Fibroblast of lung (primary cell): ENCODE results near the gene TWF2. TPM values are rescaled to one million over a fixed set of nuclear protein-coding genes. Genes with fewer than 3 reads are reported as not detected.

ENCODE experiments used
- DNase-seq, 2 donors: peaks; one replicate each; pipeline versions ENCODE4 v3.0.0 to v3.0.0-alpha.2; 2010; ENCODE audit warnings: low read depth in 2 of 2
- H2AFZ ChIP-seq: 2 replicates; pipeline ENCODE4 v1.5.1; 2012; ENCODE audit warnings: low read length, control low read depth, inconsistent platforms
- H3K27ac ChIP-seq: 2 replicates; pipeline ENCODE4 v1.5.1; 2011; ENCODE audit warnings: low read length, control low read depth; ENCODE audit not compliant: insufficient read depth
- H3K27me3 ChIP-seq: 2 replicates; pipeline ENCODE4 v1.5.1; 2011; ENCODE audit warnings: mild to moderate bottlenecking, low read length; ENCODE audit not compliant: control insufficient read depth, insufficient read depth
- H3K36me3 ChIP-seq: 2 replicates; pipeline ENCODE4 v1.5.1; 2011; ENCODE audit warnings: low read length; ENCODE audit not compliant: control insufficient read depth, insufficient read depth
- H3K4me1 ChIP-seq: 2 replicates; pipeline ENCODE4 v1.5.1; 2011; ENCODE audit warnings: low read length; ENCODE audit not compliant: control insufficient read depth, insufficient read depth; ENCODE audit errors: extremely low read depth
- H3K4me2 ChIP-seq: 2 replicates; pipeline ENCODE4 v1.5.1; 2011; ENCODE audit warnings: low read length, control low read depth; ENCODE audit not compliant: insufficient read depth; ENCODE audit errors: extremely low read depth
- H3K4me3 ChIP-seq, 4 experiments: fragments of 200-600 bp in 1 of 4; sonication (generic) in 1 of 4; replicated peaks in 1 of 4; 2 replicates each; pipeline ENCODE4 v1.5.1; 2011 to 2016; ENCODE audit warnings: low read length in 4 of 4, low read depth in 3 of 4, mild to moderate bottlenecking in 3 of 4, control low read depth in 2 of 4, inconsistent platforms in 1 of 4, mixed read lengths in 1 of 4; ENCODE audit not compliant: insufficient read depth in 1 of 4; ENCODE audit errors: control extremely low read depth in 1 of 4
- H3K79me2 ChIP-seq: 2 replicates; pipeline ENCODE4 v1.5.1; 2012; ENCODE audit warnings: mild to moderate bottlenecking, low read length, inconsistent platforms; ENCODE audit not compliant: control insufficient read depth, insufficient read depth
- H3K9ac ChIP-seq: 2 replicates; pipeline ENCODE4 v1.5.1; 2011; ENCODE audit warnings: mild to moderate bottlenecking, low read length, control low read depth; ENCODE audit not compliant: insufficient read depth
- H3K9me3 ChIP-seq: 2 replicates; pipeline ENCODE4 v1.5.1; 2012; ENCODE audit warnings: low read depth, low read length; ENCODE audit not compliant: control insufficient read depth, insufficient read depth
- H4K20me1 ChIP-seq: 2 replicates; pipeline ENCODE4 v1.5.1; 2011; ENCODE audit warnings: low read length; ENCODE audit not compliant: control insufficient read depth, insufficient read depth; ENCODE audit errors: extremely low read depth
- EZH2 ChIP-seq: IDR thresholded peaks from 2 replicates; pipeline ENCODE4 v1.5.1; 2012; ENCODE audit warnings: low read length, control low read depth, mild to moderate bottlenecking; ENCODE audit errors: missing control alignments
- polyA plus RNA-seq, 2 donors: library from polyadenylated mRNA; depleted of rRNA in 1 of 2; stranded (reverse) in 1 of 2; unstranded in 1 of 2; fragments of >200 nt; gene quantifications; 2 replicates each; pipeline ENCODE4 v1.2.1, GENCODE V29; 2011 to 2012; ENCODE audit warnings: missing spikeins in 1 of 2
- total RNA-seq: library from RNA; depleted of rRNA; stranded (reverse); fragments of >200 nt; gene quantifications from 2 replicates; pipeline ENCODE4 v1.2.1, GENCODE V29; 2014
- TF ChIP-seq, protein P1 (sequence below), 2 donors: IDR thresholded peaks in 1 of 2; conservative IDR thresholded peaks in 1 of 2; 1 replicate in 1 of 2; 2 replicates in 1 of 2; pipeline ENCODE4 v1.5.1; 2011 to 2012; ENCODE audit warnings: low read length in 2 of 2, control low read depth in 1 of 2, inconsistent platforms in 1 of 2, low read depth in 1 of 2, mild to moderate bottlenecking in 1 of 2

TWF2 gene
- total and polyA plus RNA-seq, 2 donors (not counting 1 experiment from before 2014, with no cell fraction given), result 67.2 to 69.9 TPM

DNA sequence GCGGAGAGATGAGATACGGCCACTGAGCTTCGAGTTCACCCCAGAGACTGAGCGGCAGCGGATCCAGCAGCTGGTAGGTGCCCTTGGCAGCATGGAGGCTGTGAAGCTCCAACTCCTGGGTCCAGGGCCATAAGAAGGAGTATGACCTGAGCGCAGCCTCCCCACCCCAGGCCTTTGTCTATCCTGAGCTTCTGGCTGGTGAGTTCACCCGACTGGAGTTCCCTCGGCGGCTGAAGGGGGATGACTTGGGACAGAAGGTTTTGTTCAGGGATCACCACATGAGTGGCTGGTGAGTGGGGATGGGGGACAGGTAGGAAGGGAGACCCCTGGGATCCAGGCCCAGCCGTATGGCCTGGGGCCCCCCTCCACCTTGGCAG lies 9.2 kb upstream of the TWF2 start:
- TF ChIP-seq, protein P1, sequence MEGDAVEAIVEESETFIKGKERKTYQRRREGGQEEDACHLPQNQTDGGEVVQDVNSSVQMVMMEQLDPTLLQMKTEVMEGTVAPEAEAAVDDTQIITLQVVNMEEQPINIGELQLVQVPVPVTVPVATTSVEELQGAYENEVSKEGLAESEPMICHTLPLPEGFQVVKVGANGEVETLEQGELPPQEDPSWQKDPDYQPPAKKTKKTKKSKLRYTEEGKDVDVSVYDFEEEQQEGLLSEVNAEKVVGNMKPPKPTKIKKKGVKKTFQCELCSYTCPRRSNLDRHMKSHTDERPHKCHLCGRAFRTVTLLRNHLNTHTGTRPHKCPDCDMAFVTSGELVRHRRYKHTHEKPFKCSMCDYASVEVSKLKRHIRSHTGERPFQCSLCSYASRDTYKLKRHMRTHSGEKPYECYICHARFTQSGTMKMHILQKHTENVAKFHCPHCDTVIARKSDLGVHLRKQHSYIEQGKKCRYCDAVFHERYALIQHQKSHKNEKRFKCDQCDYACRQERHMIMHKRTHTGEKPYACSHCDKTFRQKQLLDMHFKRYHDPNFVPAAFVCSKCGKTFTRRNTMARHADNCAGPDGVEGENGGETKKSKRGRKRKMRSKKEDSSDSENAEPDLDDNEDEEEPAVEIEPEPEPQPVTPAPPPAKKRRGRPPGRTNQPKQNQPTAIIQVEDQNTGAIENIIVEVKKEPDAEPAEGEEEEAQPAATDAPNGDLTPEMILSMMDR (conservative IDR thresholded peaks at IDR 0.05 in 1 of 2, IDR thresholded peaks at IDR 0.05 in 1 of 2; ENCODE audit: low read depth in 1 of 2, low read length in 2 of 2), result no peak
- no peak for TF ChIP-seq EZH2
- Histone ChIP-seq H3K4me3 (no peak overlapping the region), H3K36me3 (peaks cover 14% of the 10 kb centered on the region), H3K4me2 (no peak overlapping the region), H3K9ac (no peak overlapping the region), H2AFZ (no peak overlapping the region), H3K27me3 (no peaks in the 10 kb centered on the region), H3K9me3 (no peaks in the 10 kb centered on the region), H4K20me1 (no peaks in the 10 kb centered on the region), H3K79me2 (no peaks in the 10 kb centered on the region), H3K4me1 (peaks cover 2% of the 10 kb centered on the region), H3K27ac (no peak overlapping the region)
- no peak for DNase-seq

DNA sequence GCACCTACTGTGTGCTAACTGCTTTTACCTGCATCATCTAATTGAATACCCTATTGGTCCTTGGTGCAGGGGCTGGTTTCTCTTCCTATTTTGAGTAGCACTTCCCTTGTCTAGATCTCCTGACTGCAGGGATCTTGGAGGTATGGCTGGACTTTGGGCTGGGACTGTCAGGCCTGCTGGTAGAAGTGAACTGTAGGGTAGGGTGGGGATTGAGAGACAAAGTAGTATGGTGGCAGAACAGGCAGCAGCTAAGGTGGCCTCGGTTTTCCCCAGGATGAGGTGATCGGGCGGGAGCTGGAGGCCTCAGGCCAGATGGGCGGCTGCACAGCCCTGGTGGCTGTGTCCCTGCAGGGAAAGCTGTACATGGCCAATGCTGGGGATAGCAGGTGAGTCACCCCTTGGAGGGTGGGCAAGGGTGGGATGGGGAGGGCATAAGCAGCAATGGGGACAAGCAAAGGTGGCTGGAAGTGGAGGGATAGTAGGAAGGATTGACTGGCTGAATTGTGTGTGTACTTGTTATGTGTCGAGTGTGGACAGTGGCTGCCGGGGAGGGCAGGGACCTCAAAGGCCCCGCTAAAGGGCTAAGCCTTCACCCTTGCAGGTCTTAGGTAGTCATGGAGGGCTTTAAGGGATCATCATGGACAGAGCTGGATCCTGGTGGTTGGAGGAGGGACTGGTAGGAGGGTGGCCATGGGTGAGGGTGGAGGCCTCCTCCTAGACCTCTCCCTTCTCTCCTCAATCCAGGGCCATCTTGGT lies 8.6 kb upstream of the TWF2 start:
- no peaks in the 10 kb centered on the region for H3K27me3 ChIP-seq

GRCh38 chr3:52246728-52247408 lies 7.9 kb upstream of the TWF2 start:
- peaks cover 2% of the 10 kb centered on the region for H3K4me1 ChIP-seq
- no peak for DNase-seq
- peak overlapping the region in 2 of 4 experiments; percentile 60 to 67 for H3K4me3 ChIP-seq
- no peak overlapping the region for H3K9ac ChIP-seq
- peak overlapping the region; percentile 92 for H3K4me2 ChIP-seq
- no peaks in the 10 kb centered on the region for H3K9me3 ChIP-seq
- no peak overlapping the region for H3K27ac ChIP-seq
- TF ChIP-seq, protein P1 (conservative IDR thresholded peaks at IDR 0.05 in 1 of 2, IDR thresholded peaks at IDR 0.05 in 1 of 2; ENCODE audit: low read depth in 1 of 2, low read length in 2 of 2), result no peak
- TF ChIP-seq EZH2, result no peak
- H3K27me3 ChIP-seq, result no peaks in the 10 kb centered on the region
- no peaks in the 10 kb centered on the region for H4K20me1 ChIP-seq
- H3K79me2 ChIP-seq, result no peaks in the 10 kb centered on the region
- H3K36me3 ChIP-seq, result peaks cover 12% of the 10 kb centered on the region
- H2AFZ ChIP-seq, result no peak overlapping the region

More for the DNA sequence above, 8.6 kb upstream of the TWF2 start:
- Histone ChIP-seq H2AFZ (no peak overlapping the region), H3K27ac (no peak overlapping the region), H3K9me3 (no peaks in the 10 kb centered on the region), H3K36me3 (peaks cover 12% of the 10 kb centered on the region), H3K79me2 (no peaks in the 10 kb centered on the region), H3K9ac (no peak overlapping the region), H3K4me1 (peaks cover 2% of the 10 kb centered on the region), H3K4me2 (no peak overlapping the region), H3K4me3 (no peak overlapping the region), H4K20me1 (no peaks in the 10 kb centered on the region)
- no peak for TF ChIP-seq EZH2
- TF ChIP-seq, protein P1 (conservative IDR thresholded peaks at IDR 0.05 in 1 of 2, IDR thresholded peaks at IDR 0.05 in 1 of 2; ENCODE audit: low read depth in 1 of 2, low read length in 2 of 2), result no peak
- no peak for DNase-seq
